Caco-2 (cell line): Measurements from ENCODE around the gene L3MBTL4. TPM values are rescaled to one million over a fixed set of nuclear protein-coding genes. Genes with fewer than 3 reads are reported as not detected.

Experiments
- BruUV-seq: library from RNA; stranded (reverse); fragments of 400-500 nt; replicated peaks from 2 replicates; lab custom pipeline; 2021; lab: Mats Ljungman, UMichigan
- CTCF ChIA-PET: fragments of 300-600 bp; sonication (Branson Sonifier 250); formaldehyde crosslinking; loops from one replicate; lab custom pipeline; 2022; ENCODE audit warnings: antibody characterized with exemption; lab: Charles Lee
- POLR2A ChIA-PET: fragments of 300-600 bp; sonication (Branson Sonifier 250); formaldehyde crosslinking; loops from one replicate; lab custom pipeline; 2022; ENCODE audit warnings: antibody characterized with exemption; lab: Charles Lee
- DNase-seq, 2 experiments: peaks; one replicate each; pipeline versions ENCODE4 v3.0.0 to v3.0.0-alpha.2; 2020 to 2022
- H3K27me3 ChIP-seq: replicated peaks from 2 replicates; pipeline ENCODE4 v1.6.0; 2011; ENCODE audit warnings: low read length; ENCODE audit not compliant: control insufficient read depth, insufficient read depth
- H3K36me3 ChIP-seq: 2 replicates; pipeline ENCODE4 v1.5.1; 2011; ENCODE audit warnings: low read length; ENCODE audit not compliant: control insufficient read depth, insufficient read depth
- H3K4me1 ChIP-seq: fragments of 250-450 bp; sonication (Bioruptor Pico); 2 replicates; pipeline ENCODE4 v1.5.1; 2020; ENCODE audit warnings: mild to moderate bottlenecking
- H3K4me3 ChIP-seq: 2 replicates; pipeline ENCODE4 v1.5.1; 2011; ENCODE audit warnings: low read depth, mild to moderate bottlenecking, control low read depth, low read length
- H3K9me3 ChIP-seq: fragments of 250-450 bp; sonication (Bioruptor Pico); 2 replicates; pipeline ENCODE4 v1.5.1; 2020; ENCODE audit warnings: mild to moderate bottlenecking, moderate library complexity
- H3K27ac Mint-ChIP-seq: one replicate; pipeline ENCODE4 v1.8.0; 2022; ENCODE audit warnings: mixed read lengths; ENCODE audit not compliant: unreplicated experiment
- H3K27me3 Mint-ChIP-seq: one replicate; pipeline ENCODE4 v1.8.0; 2022; ENCODE audit warnings: mixed read lengths; ENCODE audit not compliant: insufficient read depth, unreplicated experiment
- H3K36me3 Mint-ChIP-seq: one replicate; pipeline ENCODE4 v1.8.0; 2022; ENCODE audit warnings: mild to moderate bottlenecking, mixed read lengths; ENCODE audit not compliant: insufficient read depth, unreplicated experiment
- H3K4me1 Mint-ChIP-seq: one replicate; pipeline ENCODE4 v1.8.0; 2022; ENCODE audit warnings: low read depth, mixed read lengths; ENCODE audit not compliant: unreplicated experiment
- H3K4me3 Mint-ChIP-seq: one replicate; pipeline ENCODE4 v1.8.0; 2022; ENCODE audit warnings: mild to moderate bottlenecking, moderate library complexity, mixed read lengths; ENCODE audit not compliant: unreplicated experiment
- H3K9me3 Mint-ChIP-seq: one replicate; pipeline ENCODE4 v1.8.0; 2022; ENCODE audit warnings: mixed read lengths; ENCODE audit not compliant: unreplicated experiment
- intact Hi-C: fragments of 100-400 bp; cut with micrococcal nuclease; formaldehyde crosslinking; loops from one replicate; pipeline ENCODE4 v1.10.0; 2022; ENCODE audit not compliant: unreplicated experiment
- total RNA-seq: library from RNA; stranded (reverse); gene quantifications from 2 replicates; pipeline ENCODE4 v1.2.3, GENCODE V29; 2022
- TF ChIP-seq, protein P1 (sequence below), 2 experiments: fragments of 200-600 bp in 1 of 2; IDR thresholded peaks; 1 replicate in 1 of 2; 2 replicates in 1 of 2; pipeline versions ENCODE4 v1.5.1 to v1.8.0; 2011 to 2022; ENCODE audit warnings: antibody characterized with exemption in 1 of 2, control low read depth in 1 of 2, inconsistent platforms in 1 of 2, low read depth in 1 of 2, low read length in 1 of 2, mild to moderate bottlenecking in 1 of 2, moderate library complexity in 1 of 2; ENCODE audit not compliant: insufficient read depth in 1 of 2, severe bottlenecking in 1 of 2, unreplicated experiment in 1 of 2

L3MBTL4 gene
- total RNA-seq, 1 experiment from 2014 or later: 0.23 TPM

DNA sequence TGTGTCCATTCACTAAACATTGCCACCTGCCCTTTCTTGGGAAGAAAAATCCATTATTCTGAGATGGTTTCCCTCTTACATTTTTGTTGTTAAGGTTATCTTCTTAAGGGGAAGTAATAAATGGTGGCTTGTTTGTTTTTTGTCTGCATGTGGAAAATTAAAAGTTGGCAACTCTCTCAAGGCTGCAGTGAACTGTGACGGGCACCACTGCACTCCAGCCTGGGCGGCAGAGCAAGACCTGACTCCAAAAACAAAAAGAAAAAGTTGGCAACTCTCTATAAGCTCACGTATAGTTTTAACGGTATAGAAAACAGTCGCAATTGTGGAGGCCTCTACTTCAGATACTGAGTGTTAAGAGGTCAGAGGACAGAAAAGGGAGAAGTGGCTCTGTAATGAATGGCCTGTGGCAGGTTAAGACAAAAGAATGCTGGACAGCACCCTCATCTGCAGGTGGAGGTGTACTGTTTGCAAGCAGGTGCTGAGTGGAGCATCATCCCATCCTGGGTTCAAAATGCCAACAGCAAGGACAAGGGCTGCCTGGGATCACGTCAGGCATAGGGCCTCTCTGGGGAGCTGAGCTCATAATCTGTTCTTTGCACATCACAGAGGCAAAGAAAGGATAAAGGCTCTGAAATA is 16.7 kb downstream of the L3MBTL4 start:
- no peak for DNase-seq
- Mint-ChIP-seq H3K4me3 (no peak overlapping the region), H3K9me3 (no peaks in the 10 kb centered on the region), H3K4me1 (no peaks in the 10 kb centered on the region), H3K27ac (no peak overlapping the region), H3K27me3 (peaks cover 18% of the 10 kb centered on the region), H3K36me3 (no peaks in the 10 kb centered on the region)
- TF ChIP-seq, protein P1, sequence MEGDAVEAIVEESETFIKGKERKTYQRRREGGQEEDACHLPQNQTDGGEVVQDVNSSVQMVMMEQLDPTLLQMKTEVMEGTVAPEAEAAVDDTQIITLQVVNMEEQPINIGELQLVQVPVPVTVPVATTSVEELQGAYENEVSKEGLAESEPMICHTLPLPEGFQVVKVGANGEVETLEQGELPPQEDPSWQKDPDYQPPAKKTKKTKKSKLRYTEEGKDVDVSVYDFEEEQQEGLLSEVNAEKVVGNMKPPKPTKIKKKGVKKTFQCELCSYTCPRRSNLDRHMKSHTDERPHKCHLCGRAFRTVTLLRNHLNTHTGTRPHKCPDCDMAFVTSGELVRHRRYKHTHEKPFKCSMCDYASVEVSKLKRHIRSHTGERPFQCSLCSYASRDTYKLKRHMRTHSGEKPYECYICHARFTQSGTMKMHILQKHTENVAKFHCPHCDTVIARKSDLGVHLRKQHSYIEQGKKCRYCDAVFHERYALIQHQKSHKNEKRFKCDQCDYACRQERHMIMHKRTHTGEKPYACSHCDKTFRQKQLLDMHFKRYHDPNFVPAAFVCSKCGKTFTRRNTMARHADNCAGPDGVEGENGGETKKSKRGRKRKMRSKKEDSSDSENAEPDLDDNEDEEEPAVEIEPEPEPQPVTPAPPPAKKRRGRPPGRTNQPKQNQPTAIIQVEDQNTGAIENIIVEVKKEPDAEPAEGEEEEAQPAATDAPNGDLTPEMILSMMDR (IDR thresholded peaks at IDR 0.05; ENCODE audit: insufficient read depth in 1 of 2, low read depth in 1 of 2, low read length in 1 of 2, severe bottlenecking in 1 of 2, unreplicated experiment in 1 of 2): no peak
- no TSS peak for BruUV-seq
- H3K36me3 ChIP-seq: no peaks in the 10 kb centered on the region
- no peak overlapping the region for H3K4me3 ChIP-seq
- H3K4me1 ChIP-seq: no peaks in the 10 kb centered on the region
- CTCF ChIA-PET: no interaction called here
- no peaks in the 10 kb centered on the region for H3K9me3 ChIP-seq
- POLR2A ChIA-PET: no interaction called here
- no peaks in the 10 kb centered on the region for H3K27me3 ChIP-seq
- intact Hi-C loops: no loop called here

DNA sequence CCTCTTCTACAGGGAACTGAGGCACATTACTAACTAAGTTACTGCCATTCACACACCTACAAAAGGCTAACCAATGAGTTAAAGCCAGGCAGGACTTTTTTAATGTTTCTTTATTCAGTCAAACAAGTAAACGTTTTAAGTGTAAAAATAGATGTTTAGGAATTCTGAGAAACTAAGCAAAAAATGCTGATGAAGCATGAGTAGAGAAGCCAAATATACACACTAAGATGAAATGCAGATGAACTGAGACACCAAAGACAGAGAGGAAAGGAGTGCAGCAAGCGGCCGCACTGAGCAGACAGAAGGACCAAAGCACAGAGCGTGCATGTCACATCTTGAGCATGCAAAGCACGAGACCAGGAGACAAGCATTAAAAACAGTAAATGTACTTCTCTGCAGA is 17.9 kb downstream of the L3MBTL4 start:
- no peaks in the 10 kb centered on the region for H3K4me1 Mint-ChIP-seq
- TF ChIP-seq, protein P1 (IDR thresholded peaks at IDR 0.05; ENCODE audit: insufficient read depth in 1 of 2, low read depth in 1 of 2, low read length in 1 of 2, severe bottlenecking in 1 of 2, unreplicated experiment in 1 of 2): no peak
- no TSS peak for BruUV-seq
- H3K4me3 ChIP-seq: no peak overlapping the region
- no peaks in the 10 kb centered on the region for H3K27me3 ChIP-seq
- H3K36me3 Mint-ChIP-seq: no peaks in the 10 kb centered on the region
- no peak for DNase-seq
- H3K27ac Mint-ChIP-seq: no peak overlapping the region
- no peaks in the 10 kb centered on the region for H3K4me1 ChIP-seq
- H3K4me3 Mint-ChIP-seq: no peak overlapping the region
- POLR2A ChIA-PET: no interaction called here
- peaks cover 1% of the 10 kb centered on the region for H3K9me3 Mint-ChIP-seq
- H3K9me3 ChIP-seq: peaks cover under 1% of the 10 kb centered on the region; the same call in 1 of the 2 replicates
- H3K36me3 ChIP-seq: no peaks in the 10 kb centered on the region
- peaks cover 18% of the 10 kb centered on the region for H3K27me3 Mint-ChIP-seq
- intact Hi-C loops: no loop called here
- CTCF ChIA-PET: no interaction called here

DNA sequence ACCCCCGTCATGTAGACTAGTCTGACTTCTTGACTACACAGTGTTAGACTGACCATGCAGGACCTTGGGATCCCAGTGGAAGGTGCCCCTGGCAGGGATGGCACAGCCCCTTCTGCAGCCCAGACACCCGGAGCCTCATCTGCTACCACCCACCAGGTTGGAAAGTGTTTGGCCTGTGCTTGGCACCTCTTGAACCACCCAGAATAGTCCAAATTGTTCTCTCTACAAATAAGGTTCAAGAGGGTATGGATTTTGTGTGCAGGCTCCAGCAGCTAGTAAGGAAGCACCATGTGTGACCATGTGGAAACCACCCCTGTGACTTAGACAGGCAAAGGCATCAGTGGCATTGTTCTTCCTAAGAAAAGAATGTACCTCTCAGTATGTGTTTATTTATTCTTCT is 18.4 kb downstream of the L3MBTL4 start:
- H3K27me3 Mint-ChIP-seq: peaks cover 18% of the 10 kb centered on the region
- Histone ChIP-seq H3K36me3 (no peaks in the 10 kb centered on the region), H3K27me3 (no peaks in the 10 kb centered on the region), H3K9me3 (peaks cover 7% of the 10 kb centered on the region; the same call in 1 of the 2 replicates), H3K4me3 (no peak overlapping the region), H3K4me1 (no peaks in the 10 kb centered on the region)
- DNase-seq: no peak
- H3K4me3 Mint-ChIP-seq: no peak overlapping the region
- ChIA-PET CTCF (no interaction called here), POLR2A (no interaction called here)
- no peaks in the 10 kb centered on the region for H3K4me1 Mint-ChIP-seq
- TF ChIP-seq, protein P1 (IDR thresholded peaks at IDR 0.05; ENCODE audit: insufficient read depth in 1 of 2, low read depth in 1 of 2, low read length in 1 of 2, severe bottlenecking in 1 of 2, unreplicated experiment in 1 of 2): no peak
- H3K36me3 Mint-ChIP-seq: no peaks in the 10 kb centered on the region
- H3K27ac Mint-ChIP-seq: no peak overlapping the region
- H3K9me3 Mint-ChIP-seq: peaks cover 7% of the 10 kb centered on the region
- intact Hi-C loops: no loop called here
- BruUV-seq: no TSS peak
